NOMO-1 treated with DMSO at 0.1 percent for 48 hours (cell line): ENCODE data around the gene FAXDC2.

Source experiments
- DNase-seq: peaks from one replicate; lab custom pipeline; 2025; ENCODE audit not compliant: unreplicated experiment; lab: John Stamatoyannopoulos, UW

Gene FAXDC2, protein sequence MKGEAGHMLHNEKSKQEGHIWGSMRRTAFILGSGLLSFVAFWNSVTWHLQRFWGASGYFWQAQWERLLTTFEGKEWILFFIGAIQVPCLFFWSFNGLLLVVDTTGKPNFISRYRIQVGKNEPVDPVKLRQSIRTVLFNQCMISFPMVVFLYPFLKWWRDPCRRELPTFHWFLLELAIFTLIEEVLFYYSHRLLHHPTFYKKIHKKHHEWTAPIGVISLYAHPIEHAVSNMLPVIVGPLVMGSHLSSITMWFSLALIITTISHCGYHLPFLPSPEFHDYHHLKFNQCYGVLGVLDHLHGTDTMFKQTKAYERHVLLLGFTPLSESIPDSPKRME

GRCh38 chr5:154850255-154851062, at the start of gene FAXDC2:
TSS of gene FAXDC2 (minus strand) at chr5:154850603. CDS start at chr5:154838178, 12,425 bp downstream.
- DNase-seq, result no peak

DNA sequence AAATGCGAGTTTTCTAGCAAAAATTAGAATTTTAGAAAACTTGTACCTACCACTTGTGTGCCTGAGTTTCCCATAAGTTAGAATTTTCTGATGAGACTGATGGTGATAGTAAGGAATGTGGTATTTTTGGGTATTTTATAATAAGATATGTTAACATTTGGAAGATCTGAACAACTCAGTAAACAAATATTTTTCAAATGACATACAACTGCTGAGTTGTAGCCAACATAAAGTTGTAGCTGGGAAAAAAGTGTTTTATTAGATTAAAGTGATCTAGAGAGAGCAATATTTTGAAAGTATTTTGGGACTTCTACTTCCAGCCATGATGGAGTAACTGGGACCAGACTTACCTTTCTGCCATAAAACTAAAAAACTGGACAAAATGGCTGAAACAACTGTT, 49.7 kb upstream of the FAXDC2 start:
- no peak for DNase-seq

- no peak for DNase-seq
Measured at GRCh38 chr5:154899151-154899816, 48.9 kb upstream of the FAXDC2 start.

DNA sequence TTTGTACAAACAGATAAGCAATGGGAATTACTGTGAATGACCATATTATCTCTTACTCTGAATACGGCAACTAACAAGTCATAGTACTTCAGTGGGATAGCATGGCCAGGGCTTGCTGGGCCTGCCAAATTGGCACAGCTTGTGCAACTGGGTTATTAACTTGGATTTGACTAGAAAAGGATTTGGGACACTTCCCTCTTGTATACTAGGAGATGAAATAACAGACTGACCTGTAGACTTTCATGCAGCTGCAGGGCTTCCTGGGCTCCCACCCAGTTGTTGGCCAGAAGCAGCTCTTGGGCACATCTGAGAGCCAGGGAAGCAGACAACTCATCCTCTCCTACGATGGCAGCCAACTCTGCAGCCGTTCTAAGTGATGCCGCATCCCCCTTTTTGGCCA, 47.8 kb upstream of the FAXDC2 start:
- DNase-seq, result no peak

GRCh38 chr5:154896562-154897165, 46.3 kb upstream of the FAXDC2 start:
- DNase-seq, result no peak

GRCh38 chr5:154895606-154896561, 45.5 kb upstream of the FAXDC2 start:
- DNase-seq, result no peak

- DNase-seq, result no peak
Measured at GRCh38 chr5:154893381-154893780, 43.0 kb upstream of the FAXDC2 start.

- no peak for DNase-seq
Measured at GRCh38 chr5:154892369-154892771, 42.0 kb upstream of the FAXDC2 start.

GRCh38 chr5:154885439-154885838, 35.0 kb upstream of the FAXDC2 start:
- DNase-seq, result peak; percentile 12

- no peak for DNase-seq
Measured at GRCh38 chr5:154884424-154884823, 34.0 kb upstream of the FAXDC2 start.

DNA sequence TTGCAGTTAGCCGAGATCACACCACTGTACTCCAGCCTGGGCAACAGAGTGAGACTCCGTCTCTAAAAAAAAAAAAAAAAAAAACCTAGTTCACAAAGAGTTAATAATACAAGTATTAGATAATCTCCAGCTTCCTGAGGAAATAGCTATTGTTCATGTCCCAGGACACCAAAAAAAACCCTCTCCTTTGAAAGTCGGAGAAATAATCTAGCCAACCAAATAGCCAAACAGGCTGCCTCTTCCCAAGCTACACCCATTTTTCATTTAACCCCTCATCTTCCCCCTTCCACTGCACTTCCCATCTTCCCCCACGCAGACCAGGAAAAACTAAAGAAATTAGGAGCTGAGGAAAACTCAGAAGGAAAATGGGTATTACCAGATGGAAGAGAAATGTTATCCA, 31.6 kb upstream of the FAXDC2 start:
- no peak for DNase-seq

DNA sequence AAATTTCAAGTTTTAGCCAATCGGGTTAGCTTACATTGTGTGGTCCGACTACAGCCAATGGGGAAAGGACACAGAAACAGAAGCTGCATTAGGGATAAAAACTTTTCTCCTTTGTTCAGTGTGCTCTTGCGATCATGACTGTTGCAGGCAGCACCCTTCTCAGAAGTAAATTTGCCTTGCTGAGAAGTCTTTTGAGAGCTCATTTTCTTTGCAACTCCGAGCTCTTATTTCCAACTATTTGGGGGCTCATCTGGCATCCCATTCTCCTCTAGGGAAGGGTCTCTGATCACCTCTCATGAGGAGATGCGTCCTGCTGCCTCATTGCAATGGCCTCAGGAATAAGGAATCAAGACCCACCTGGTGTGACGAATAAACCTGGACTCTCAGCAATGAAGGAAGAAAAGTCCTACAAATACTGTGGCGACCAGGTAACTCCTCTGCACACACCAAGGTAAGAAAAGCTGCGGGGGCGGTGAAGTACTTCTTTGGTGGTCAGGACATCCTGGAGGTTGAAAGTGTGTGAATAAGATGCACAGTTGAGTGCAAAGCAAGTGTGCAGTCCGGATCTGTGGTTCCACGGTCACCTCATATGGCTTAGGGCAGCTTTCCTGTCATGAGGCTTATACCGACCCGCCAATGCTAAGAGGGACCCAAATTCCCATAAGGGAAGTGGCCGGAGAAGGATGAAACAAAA, 28.4 kb upstream of the FAXDC2 start:
- no peak for DNase-seq

- DNase-seq, result no peak
Measured at GRCh38 chr5:154873791-154874331, 23.5 kb upstream of the FAXDC2 start.

DNA sequence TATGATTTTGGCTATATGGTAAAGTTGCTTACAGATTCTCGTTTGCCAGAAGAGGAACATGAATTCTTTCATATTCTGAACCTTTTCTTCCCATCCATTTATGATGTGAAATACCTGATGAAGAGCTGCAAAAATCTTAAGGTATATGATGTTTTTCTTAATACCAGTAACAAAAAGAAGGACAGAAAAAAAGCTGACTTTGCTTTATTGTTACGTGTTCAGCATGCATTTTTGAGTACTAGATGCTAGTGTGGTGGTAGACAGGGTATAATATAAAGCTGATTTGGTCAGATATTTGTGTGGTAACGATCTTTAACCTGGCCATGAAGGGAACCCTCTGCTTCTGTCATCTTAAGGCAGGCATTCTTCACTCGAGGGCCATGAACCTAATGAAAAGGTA, 21.3 kb upstream of the FAXDC2 start:
- no peak for DNase-seq

DNA sequence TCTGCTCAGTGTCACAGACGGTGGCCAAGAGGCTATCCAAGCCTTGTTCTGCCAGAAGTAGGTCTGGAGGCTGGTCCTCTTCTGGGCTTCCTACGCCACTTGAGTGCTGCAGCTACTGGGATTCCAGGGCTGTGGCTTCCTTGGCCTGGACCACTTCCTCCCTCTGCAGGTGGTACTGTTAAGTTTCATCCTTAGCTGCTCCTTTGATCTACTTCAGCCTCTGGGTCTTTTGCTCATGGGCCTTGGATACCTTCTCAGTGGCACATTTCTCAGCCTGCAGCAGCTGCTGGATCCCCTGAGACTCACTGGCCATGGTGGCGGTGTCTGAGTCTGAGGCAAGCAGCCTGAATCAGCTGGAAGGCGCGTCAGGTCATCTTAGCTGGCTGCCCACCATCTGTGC, 18.3 kb upstream of the FAXDC2 start:
- DNase-seq, result no peak

- no peak for DNase-seq
Measured at GRCh38 chr5:154866841-154867240, 16.4 kb upstream of the FAXDC2 start.

DNA sequence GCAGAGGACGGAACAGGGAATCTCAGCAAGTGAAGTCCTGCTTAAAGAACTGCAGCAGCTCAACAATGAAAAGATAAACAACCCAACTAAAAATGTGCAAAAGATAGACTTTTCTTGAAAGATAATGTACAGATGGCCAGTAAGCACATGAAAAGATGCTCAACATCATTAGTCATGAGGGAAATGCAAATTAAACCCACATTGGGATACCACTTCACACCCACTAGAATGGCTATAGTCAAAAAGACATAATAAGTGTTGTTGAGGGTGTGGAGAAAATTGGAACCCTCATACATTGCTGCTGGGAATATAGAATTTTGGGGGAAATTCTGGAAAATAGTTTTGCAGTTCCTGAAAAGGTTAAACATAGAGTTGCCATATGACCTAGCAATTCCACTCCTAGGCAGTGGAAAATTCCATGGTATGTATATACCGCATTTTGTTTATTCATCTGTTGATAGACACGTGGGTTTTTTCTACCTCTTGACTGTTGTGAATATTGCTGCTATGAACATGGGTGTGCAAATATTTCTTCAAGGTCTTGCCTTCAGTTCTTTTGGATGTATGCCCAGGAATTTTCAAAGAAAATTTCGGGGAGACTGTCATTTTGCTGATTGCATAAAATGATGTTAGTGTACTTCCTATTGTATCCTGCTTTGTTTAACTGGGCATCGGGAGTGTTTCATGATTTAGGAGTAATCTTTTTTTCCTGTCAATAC, 15.2 kb upstream of the FAXDC2 start:
- no peak for DNase-seq

DNA sequence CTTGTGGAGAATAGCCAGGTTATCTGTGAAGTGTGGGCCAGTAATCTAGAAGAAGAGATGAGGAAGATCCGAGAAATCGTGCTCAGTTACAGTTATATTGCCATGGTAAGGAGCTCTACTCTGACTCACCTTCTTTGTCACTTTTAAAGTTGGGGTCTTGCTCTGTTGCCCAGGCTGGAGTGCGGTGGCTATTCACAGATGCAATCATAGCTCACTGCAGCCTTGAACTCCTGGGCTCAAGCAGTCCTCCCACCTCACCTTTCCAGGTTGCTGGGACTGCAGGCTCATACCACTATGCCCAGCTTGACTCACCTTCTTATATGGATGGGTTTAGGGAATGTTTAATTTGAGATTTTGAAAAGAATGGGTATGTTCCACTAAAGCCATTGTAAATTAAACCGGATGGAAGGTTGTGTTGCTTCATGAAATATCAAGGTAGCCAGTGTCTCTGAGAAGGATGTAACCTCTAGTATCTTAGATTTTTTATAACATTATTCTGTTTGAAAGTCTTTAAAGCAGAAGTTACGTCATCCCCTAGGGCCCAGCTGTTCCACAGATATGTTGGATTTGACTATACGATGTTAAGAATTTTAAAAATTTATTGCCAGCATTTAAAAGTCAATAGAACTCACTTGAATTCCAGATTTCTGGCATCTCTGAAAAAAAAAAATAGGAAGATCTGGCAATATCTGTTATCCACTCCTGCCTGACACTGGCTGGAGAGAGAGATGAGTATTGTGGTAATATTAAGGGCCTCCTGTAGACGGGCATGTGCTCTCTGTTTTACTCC, 13.1 kb upstream of the FAXDC2 start:
- no peak for DNase-seq
